Astrocyte of the cerebellum (primary cell): ENCODE data around the gene ACADSB.

Experiments
- DNase-seq: peaks from one replicate; pipeline ENCODE4 v3.0.0-alpha.2; 2011; ENCODE audit warnings: low read depth
- H3K4me3 ChIP-seq: 2 replicates; pipeline ENCODE4 v1.5.1; 2011; ENCODE audit warnings: mild to moderate bottlenecking, low read depth, low read length, moderate library complexity
- CTCF ChIP-seq: IDR thresholded peaks from 2 replicates; pipeline ENCODE4 v1.5.1; 2012; ENCODE audit warnings: low read length, low read depth, moderate library complexity, mild to moderate bottlenecking; ENCODE audit errors: missing control alignments
- in situ Hi-C: cut with HindIII; loops from 2 replicates; pipeline ENCODE4 v1.10.0; 2017; ENCODE audit warnings: low sequenced_read_pairs

Gene ACADSB

GRCh38 chr10:122998934-122999333, 9.9 kb upstream of the ACADSB start:
- no peak for DNase-seq
- no peak for TF ChIP-seq CTCF
- in situ Hi-C loops, result no loop called here
- H3K4me3 ChIP-seq, result no peak overlapping the region

DNA sequence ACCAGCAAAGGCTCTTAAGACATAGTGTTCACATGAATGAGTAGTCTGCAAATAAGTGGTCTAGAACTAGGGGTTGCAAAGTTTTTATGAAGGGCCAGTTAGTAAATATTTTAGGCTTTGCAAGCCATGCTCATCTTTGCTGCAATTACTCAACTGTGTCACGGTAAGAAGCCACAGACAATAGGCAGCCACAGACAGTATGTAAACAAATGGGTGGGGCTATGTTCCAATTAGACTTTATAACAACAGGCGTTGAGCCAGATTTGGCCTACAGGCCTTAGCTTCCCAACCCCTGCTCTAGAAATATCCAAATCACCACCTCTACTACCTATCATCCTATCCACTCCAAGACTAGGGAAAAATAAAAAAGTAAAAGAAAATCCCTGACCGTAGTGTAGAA, 9.5 kb upstream of the ACADSB start:
- in situ Hi-C loops, result no loop called here
- H3K4me3 ChIP-seq, result no peak overlapping the region
- TF ChIP-seq CTCF, result no peak
- no peak for DNase-seq

DNA sequence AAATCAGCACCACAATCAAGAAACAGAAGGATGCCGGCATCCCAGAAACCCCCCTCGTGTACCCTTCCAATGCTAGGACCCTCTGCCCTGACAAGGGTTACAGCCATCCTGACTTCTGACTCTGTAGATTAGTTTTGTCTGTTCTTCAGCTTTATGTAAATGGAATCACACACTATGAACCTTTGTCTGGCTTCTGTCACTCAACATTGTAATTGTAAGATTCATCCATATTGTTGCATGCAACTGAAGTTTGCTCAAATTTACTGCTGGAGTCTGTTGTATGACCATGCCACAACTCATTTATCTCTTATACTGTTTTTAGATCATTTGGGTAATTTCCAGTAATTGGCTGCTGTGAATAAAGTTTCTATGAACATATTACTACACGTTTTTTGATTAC, 8.7 kb upstream of the ACADSB start:
- DNase-seq, result no peak
- in situ Hi-C loops, result no loop called here
- no peak for TF ChIP-seq CTCF
- H3K4me3 ChIP-seq, result no peak overlapping the region

DNA sequence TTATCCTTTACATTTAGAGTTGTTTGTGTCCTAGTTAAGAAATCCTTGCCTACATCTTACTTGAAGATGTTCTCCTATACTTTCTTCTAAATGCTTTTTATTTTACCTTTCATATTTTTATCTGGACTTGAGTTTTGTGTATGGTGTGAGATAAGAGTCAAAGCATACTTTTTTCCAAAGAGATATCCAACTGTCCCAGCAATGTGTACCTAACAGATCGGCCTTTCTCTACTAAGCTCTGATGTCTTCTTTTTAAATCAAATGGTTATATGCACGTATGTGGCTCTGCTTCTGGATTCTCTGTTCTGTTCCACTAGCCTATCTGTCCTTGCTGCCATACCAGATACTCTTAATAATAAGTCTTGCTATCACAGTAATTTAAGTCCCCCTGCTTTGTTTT, 7.4 kb upstream of the ACADSB start:
- in situ Hi-C loops, result no loop called here
- DNase-seq, result no peak
- TF ChIP-seq CTCF, result no peak

GRCh38 chr10:123004298-123004697, 4.5 kb upstream of the ACADSB start:
- no peak for TF ChIP-seq CTCF
- in situ Hi-C loops, result no loop called here
- H3K4me3 ChIP-seq, result no peak overlapping the region
- DNase-seq, result no peak

More for the DNA sequence above, 7.4 kb upstream of the ACADSB start:
- H3K4me3 ChIP-seq, result no peak overlapping the region

DNA sequence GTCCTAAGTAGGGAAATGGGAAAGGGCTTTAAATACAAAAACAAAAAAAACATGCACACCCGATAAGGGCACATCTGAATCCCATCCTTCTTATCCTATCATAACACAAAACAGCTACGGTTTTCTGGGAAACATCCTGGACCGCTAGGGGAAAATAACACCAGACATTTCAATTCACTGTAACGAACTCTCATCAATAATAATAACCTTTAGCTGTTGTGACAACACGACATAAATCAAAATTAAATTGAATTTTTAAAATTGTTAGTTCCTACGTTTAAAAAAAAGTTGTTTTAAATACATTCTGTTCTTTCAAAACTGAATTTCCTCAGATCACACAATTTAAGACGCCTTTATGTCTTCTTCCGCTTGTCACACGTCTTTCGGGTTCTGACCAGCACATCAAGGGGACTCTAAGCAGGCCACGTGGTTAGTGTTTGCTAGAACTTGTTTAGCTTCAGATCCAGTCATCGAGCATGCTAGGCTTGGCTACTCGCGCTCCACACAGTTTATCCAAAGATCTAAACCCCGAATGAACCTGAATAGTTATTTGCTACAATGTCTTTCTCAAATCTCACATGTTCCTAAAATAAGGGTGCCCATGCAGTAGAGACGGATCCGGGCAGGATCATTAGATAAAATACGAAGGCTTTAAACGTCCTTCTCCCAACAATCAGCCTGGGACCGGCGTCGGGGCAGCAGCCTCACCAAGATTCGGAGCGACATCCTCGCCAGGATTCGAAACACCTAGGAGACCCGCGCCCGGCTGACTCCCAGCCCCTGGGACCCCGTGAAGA, 1.1 kb upstream of the ACADSB start:
- in situ Hi-C loops, result no loop called here
- no peak for DNase-seq
- H3K4me3 ChIP-seq, result peak overlapping the region; percentile 80
- no peak for TF ChIP-seq CTCF
